Peyer's patch (tissue), 4 donors: ENCODE results near the gene ERC2.

Source experiments
- CTCF ChIP-seq, 6 experiments: fragments of 450-650 bp in 4 of 6; fragments of 200-600 bp in 2 of 6; sonication (generic) in 1 of 6; IDR thresholded peaks; one replicate each; pipeline ENCODE4 v1.5.1; 2017 to 2019; ENCODE audit warnings: antibody characterized with exemption in 6 of 6, mild to moderate bottlenecking in 3 of 6, moderate library complexity in 1 of 6
- POLR2A ChIP-seq, 2 donors: fragments of 450-650 bp; IDR thresholded peaks; one replicate each; pipeline ENCODE4 v1.5.1; 2017; ENCODE audit warnings: antibody characterized with exemption in 2 of 2, mild to moderate bottlenecking in 2 of 2, moderate library complexity in 2 of 2

DNA sequence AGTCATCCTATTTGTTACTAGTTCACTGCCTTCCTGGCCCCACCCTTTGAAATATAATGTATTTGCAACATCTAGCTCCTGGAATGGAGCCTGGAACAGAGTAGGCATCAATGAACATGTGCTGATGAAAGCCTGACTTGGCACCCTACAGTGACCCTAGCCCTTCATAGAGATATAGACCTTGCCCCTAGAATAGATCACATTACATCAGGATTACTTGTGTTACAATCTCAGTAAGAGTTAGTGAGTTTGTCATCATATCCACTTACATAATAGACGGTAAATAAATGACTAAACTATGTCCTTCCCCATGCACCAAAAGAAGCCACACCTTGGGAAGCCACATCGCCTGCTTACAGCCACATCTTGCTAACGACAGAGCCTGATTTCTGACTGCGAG is 870.6 kb downstream of the ERC2 start:
- TF ChIP-seq POLR2A (IDR thresholded peaks at IDR 0.05) (no peak), CTCF (IDR thresholded peaks at IDR 0.05) (no peak)
